ENCODE measurements around the gene SCAI.
"Not testable (repeated sequence)": the region's sequence is repeated elsewhere in the genome, so short reads cannot be mapped to it uniquely, and the experiment has no call there.

The SCAI gene

DNA sequence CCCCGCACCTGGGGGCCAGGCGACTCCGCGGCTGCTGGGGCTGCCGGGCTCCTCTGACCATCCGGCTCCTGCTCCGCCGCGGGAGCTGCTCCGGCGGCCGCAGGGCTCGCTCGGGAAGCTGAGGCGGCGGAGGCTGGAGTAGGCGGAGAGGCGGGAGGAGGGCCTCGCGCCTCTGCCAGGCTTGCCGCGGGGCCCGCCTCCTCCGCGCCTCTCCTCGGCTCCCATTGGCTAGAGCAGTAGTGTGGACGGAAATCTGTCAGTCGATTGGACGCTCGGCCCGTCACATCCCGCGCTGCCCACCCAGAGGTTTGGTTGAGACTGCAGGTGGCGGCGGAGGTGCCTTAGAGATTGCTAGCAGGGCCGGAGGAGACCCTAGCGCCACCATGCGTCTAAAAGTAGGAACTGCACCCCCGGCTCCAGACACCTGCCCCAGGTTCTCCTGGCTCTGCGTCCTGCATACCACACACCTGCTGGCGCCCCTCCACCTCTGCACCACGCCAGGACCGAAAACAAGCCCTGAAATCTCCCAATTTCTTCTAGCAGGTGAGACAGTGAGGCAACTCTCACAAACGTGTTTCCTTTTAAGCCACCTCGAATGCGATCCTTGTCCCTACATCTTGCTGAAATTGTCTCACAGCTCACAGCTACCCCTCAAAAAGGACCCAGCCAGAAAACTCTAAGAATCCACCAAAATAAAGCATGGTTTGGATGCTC, at the start of gene SCAI:
TSS of gene SCAI (minus strand) at position 152 of the 714 bp plus-strand sequence. CDS start at position 61, 91 bp downstream.
- Mint-ChIP-seq H3K9me3 (no peaks in the 10 kb centered on the region), H3K4me1 (peaks cover 44% of the 10 kb centered on the region), H3K36me3 (peaks cover 4% of the 10 kb centered on the region), H3K27me3 (no peaks in the 10 kb centered on the region), H3K4me3 (peak within 1 kb of the TSS; percentile 90), H3K27ac (peak within 1 kb of the TSS; percentile 69)

DNA sequence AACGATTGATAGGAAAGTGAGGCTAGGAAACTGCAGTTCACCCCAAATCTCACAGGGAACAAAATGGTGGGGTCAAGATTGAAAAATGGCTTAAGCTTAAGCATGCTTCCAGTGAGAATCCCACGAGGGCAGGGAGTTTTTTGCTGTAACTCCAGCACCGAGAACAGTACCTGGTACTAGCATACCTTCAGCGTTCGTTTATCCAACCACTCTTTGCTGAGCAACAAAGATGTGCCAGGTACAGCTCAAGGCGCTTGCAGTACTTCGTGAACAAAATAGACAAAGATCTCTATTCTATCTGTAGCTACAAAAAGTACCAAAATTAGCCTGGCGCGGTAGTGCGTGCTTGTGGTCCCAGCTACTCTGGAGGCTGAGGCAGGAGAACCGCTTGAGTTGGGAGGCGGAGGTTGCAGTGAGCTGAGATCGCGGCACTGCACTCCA, 47.1 kb upstream of the SCAI start:
- H3K27ac Mint-ChIP-seq, result peak overlapping the region; percentile 97
- peaks cover 66% of the 10 kb centered on the region for H3K4me1 Mint-ChIP-seq
- no peaks in the 10 kb centered on the region for H3K9me3 Mint-ChIP-seq
- H3K36me3 Mint-ChIP-seq, result no peaks in the 10 kb centered on the region
- no peaks in the 10 kb centered on the region for H3K27me3 Mint-ChIP-seq
- peak overlapping the region; percentile 98 for H3K4me3 Mint-ChIP-seq

DNA sequence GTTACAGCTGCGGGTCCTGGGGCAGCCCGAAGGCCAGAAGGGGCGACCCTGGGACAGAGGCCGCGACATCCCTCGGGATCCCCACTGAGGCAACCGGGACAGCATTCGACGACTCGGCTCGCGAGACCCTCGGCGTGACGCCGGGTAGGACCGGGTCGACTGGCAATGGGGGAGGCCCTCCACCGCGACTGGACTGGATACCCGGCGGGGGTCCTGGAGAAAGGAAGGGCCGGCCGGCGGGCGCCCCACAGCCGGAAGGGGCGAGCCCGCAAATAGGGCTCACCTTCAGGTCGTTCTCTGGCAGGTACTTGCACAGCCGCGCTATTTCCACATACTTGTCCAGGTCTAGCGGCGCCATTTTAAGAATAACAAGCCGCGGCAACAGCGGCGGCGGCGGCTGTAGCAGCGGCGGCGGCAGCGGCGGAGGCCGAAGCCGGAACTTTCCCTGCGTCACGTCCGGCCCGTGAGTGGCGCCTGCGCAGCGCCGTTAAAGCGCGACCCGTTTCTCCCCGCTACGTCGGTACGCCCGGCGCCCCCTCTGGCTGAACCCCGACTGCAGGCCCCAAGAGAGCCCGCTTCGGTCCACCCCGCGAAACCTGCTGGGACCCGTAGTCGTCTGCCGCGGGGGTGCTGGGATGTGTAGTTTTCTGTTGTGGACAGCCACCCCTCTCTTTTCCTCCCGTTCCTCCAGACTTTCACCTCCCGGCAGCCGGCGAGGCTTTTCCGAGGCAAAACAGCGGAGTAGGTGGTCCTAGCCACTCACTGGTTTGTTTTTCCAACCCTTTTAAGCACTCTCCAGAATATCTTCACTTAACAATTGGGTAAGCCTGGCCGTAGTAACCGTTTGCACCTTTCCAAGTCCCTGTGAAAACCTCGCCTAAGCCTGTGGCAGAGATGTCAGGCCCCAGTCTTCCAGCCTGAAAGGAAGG, 46.3 kb upstream of the SCAI start, which contains the start of gene PPP6C:
TSS of gene PPP6C (minus strand) at position 443 of the 929 bp plus-strand sequence. CDS start at position 358, 85 bp downstream.
- no peaks in the 10 kb centered on the region for H3K27me3 Mint-ChIP-seq
- H3K27ac Mint-ChIP-seq, result peak within 1 kb of the TSS; percentile 97
- H3K4me1 Mint-ChIP-seq, result peaks cover 64% of the 10 kb centered on the region
- H3K36me3 Mint-ChIP-seq, result no peaks in the 10 kb centered on the region
- H3K4me3 Mint-ChIP-seq, result peak within 1 kb of the TSS; percentile 98
- H3K9me3 Mint-ChIP-seq, result no peaks in the 10 kb centered on the region

DNA sequence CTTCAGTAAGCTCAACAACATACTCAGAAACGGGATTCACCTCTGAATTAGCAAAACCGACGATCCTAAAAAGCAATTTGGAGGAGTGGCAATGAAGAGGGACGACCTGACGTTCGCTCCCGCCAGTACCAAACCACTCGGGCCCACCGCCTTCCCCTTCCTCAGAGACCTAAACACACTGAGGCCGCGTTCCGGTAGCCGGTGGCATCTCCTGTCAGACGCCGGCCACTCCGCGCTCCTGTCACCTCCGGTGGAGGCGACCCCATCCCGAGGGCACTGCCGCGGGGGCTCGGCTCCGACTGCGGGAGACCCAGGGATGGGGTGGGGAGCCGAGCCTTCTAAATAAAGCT, 45.7 kb upstream of the SCAI start:
- peaks cover 62% of the 10 kb centered on the region for H3K4me1 Mint-ChIP-seq
- H3K9me3 Mint-ChIP-seq, result no peaks in the 10 kb centered on the region
- peak overlapping the region; percentile 98 for H3K4me3 Mint-ChIP-seq
- no peaks in the 10 kb centered on the region for H3K27me3 Mint-ChIP-seq
- peaks cover 2% of the 10 kb centered on the region for H3K36me3 Mint-ChIP-seq
- peak overlapping the region; percentile 79 for H3K27ac Mint-ChIP-seq

DNA sequence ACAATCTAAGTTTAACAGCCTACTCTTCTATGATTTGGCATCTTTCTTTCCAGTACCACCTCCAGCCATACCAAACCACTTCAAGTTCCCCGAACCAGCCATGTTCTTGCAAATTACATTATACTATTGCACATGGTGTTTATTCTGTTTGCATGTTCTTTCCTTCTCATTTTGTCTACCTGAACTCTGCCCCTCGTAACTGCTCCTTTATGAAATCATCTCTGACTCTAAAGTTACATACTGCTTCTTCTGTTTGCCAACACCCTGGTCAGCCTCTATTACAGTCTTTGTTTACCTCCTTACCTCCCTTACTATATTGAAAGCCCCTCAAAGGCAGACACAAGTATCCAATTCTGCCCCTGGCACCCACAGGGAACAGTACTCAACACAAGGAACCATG, 40.2 kb upstream of the SCAI start:
- H3K36me3 Mint-ChIP-seq, result peaks cover 13% of the 10 kb centered on the region
- H3K27me3 Mint-ChIP-seq, result no peaks in the 10 kb centered on the region
- no peaks in the 10 kb centered on the region for H3K9me3 Mint-ChIP-seq
- no peak overlapping the region for H3K4me3 Mint-ChIP-seq
- H3K4me1 Mint-ChIP-seq, result peaks cover 78% of the 10 kb centered on the region
- H3K27ac Mint-ChIP-seq, result no peak overlapping the region

DNA sequence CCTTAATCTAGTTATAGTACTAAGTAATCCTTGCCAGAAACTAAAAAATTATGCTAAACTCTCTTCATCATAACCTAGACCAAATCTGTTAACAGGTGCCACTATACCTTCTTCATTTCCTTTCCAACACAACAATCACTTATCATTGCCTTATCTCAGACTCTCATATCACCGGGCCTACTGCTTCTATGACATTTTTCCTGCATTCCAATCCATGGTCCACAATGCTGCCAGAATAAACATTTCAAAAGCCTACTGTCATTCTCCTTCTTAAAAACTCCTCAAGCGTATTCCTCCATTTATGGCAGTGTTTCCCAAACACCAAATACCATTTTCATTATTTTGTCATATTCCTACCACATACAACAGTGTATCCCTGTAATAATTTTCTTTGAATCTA, 39.7 kb upstream of the SCAI start:
- Mint-ChIP-seq H3K27ac (peak overlapping the region; percentile 41), H3K36me3 (peaks cover 14% of the 10 kb centered on the region), H3K4me1 (peaks cover 82% of the 10 kb centered on the region)

DNA sequence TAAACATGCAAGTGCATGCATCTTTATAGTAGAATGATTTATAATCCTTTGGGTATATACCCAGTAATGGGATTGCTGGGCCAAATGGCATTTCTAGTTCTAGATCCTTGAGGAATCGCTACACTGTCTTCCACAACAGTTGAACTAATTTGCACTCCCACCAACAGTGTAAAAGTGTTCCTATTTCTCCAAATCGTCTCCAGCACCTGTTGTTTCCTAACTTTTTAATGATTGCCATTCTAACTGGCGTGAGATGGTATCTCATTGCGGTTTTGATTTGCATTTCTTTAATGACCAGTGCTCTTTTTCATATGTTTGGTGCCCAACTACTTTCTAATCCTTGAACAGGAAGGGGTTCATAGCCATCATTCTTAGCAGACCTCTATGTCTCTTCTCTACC, 38.4 kb upstream of the SCAI start:
- H3K4me3 Mint-ChIP-seq, H3K27me3 Mint-ChIP-seq, H3K9me3 Mint-ChIP-seq: not testable (repeated sequence)
- peak overlapping the region; percentile 57 for H3K27ac Mint-ChIP-seq
- peaks cover 14% of the 10 kb centered on the region for H3K36me3 Mint-ChIP-seq
- peaks cover 81% of the 10 kb centered on the region for H3K4me1 Mint-ChIP-seq

More for the DNA sequence above, 39.7 kb upstream of the SCAI start:
- Mint-ChIP-seq H3K27me3 (no peaks in the 10 kb centered on the region), H3K9me3 (no peaks in the 10 kb centered on the region), H3K4me3 (no peak overlapping the region)

DNA sequence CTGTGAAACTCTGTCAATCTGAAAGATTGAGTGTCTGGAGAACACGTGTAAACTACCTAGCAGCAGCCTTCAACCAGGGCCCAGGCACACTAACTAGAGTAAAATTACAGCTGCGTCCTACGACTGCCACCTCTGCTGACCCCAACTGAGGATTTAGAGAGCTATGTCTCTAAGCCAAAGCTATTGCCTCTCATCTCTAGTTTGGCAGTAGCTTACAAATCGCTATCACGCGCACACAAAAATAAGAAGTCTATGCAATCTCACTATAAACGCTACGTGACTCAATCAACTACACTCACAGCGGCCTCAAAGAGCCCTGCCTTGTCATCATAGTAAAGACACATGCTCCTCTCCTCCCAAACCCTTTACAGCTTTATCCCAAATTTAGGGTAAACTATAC, 37.5 kb upstream of the SCAI start:
- no peak overlapping the region for H3K4me3 Mint-ChIP-seq
- peaks cover 86% of the 10 kb centered on the region for H3K4me1 Mint-ChIP-seq
- no peaks in the 10 kb centered on the region for H3K27me3 Mint-ChIP-seq
- H3K36me3 Mint-ChIP-seq, result peaks cover 16% of the 10 kb centered on the region
- peak overlapping the region; percentile 19 for H3K27ac Mint-ChIP-seq
- no peaks in the 10 kb centered on the region for H3K9me3 Mint-ChIP-seq

DNA sequence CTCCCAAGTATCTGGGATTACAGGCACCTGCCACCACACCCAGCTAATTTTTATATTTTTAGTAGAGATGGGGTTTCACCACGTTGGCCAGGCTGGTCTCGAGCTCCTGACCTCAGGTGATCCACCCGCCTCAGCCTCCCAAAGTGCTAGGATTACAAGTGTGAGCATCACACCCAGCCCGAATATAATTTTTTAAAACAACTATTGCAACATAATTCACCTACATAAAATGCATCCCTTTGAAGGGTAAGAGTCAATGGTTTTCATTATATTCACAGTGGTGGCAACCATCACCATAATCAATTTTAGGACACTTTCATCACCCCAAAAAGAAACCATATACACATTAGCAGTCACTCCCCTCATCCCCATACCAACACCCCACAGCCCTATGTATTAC, 36.4 kb upstream of the SCAI start:
- H3K27ac Mint-ChIP-seq, H3K9me3 Mint-ChIP-seq, H3K4me3 Mint-ChIP-seq, H3K27me3 Mint-ChIP-seq: not testable (repeated sequence)
- peaks cover 17% of the 10 kb centered on the region for H3K36me3 Mint-ChIP-seq
- peaks cover 80% of the 10 kb centered on the region for H3K4me1 Mint-ChIP-seq

DNA sequence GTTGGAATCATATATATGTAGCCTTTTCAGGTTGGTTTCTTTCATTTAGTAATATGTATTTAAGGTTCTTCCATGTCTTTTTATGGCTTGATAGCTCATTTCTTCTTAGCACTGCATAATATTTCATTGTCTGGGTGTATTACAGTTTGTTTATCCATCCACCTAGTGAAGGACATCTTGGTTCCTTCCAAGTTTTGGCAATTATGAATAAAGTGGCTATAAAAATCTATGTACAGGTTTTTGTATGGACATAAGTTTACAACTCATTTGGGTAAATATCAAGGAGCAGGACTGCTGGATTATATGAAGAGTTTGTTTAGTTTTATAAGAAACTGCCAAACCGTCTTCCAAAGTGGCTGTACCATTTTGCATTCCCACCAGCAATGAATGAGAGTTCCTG, 34.6 kb upstream of the SCAI start:
- H3K27ac Mint-ChIP-seq, result no peak overlapping the region
- peaks cover 14% of the 10 kb centered on the region for H3K36me3 Mint-ChIP-seq
- H3K9me3 Mint-ChIP-seq, result no peaks in the 10 kb centered on the region
- H3K4me1 Mint-ChIP-seq, result peaks cover 78% of the 10 kb centered on the region
- H3K27me3 Mint-ChIP-seq, result no peaks in the 10 kb centered on the region
- no peak overlapping the region for H3K4me3 Mint-ChIP-seq

DNA sequence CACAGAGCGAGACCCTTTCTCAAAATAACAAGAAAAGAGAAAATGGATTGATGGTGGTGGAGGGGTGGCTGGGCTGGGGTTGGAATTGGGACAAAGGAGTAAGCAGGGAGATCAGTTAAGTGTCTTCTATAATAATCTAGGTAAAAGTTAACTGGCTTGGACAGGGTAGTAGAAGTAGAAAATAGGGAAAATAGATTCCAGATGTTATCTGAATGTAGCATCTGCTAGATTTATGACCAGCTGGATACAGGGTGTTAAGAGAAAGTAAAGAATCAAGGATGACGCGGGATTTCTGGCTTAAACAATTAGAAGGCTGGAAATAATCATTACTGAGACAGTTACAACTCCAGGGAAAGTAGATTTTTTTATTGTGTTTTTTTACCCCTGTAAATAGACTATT, 33.3 kb upstream of the SCAI start:
- H3K9me3 Mint-ChIP-seq, result no peaks in the 10 kb centered on the region
- H3K27ac Mint-ChIP-seq, result no peak overlapping the region
- peaks cover 78% of the 10 kb centered on the region for H3K4me1 Mint-ChIP-seq
- peaks cover 15% of the 10 kb centered on the region for H3K36me3 Mint-ChIP-seq
- no peaks in the 10 kb centered on the region for H3K27me3 Mint-ChIP-seq
- no peak overlapping the region for H3K4me3 Mint-ChIP-seq

DNA sequence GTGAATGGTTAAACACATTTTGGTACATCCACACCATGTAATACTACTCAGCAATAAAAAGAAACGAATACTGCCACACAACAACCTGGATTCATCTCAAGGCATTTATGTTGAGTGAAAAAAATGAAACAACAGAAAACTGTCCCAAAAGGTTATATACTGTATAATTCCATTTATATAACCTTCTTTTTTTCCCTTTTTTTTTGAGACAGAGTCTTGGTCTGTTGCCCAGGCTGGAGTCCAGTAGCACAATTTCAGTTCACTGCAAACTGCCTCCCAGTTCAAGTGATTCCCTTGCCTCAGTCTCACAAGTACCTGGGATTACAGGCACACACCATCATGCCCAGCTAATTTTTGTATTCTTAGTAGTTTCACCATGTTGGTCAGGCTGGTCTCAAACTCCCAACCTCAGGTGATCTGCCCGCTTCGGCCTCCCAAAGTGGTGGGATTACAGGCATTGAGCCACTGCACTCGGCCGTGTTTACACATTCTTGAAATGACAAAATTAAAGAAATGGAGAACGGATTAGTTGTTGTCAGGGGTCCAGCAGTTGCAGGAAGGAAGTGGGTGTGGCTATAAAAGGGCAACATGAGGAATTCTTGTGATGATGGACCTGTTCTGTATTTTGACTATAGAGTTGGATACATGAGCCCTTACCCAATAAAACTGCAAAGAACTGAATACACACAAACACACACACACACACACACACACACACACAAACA, 28.9 kb upstream of the SCAI start:
- H3K36me3 Mint-ChIP-seq, result peaks cover 13% of the 10 kb centered on the region
- no peaks in the 10 kb centered on the region for H3K9me3 Mint-ChIP-seq
- H3K27me3 Mint-ChIP-seq, result no peaks in the 10 kb centered on the region
- H3K4me3 Mint-ChIP-seq, result peak overlapping the region; percentile 49
- H3K27ac Mint-ChIP-seq, result no peak overlapping the region
- peaks cover 57% of the 10 kb centered on the region for H3K4me1 Mint-ChIP-seq

DNA sequence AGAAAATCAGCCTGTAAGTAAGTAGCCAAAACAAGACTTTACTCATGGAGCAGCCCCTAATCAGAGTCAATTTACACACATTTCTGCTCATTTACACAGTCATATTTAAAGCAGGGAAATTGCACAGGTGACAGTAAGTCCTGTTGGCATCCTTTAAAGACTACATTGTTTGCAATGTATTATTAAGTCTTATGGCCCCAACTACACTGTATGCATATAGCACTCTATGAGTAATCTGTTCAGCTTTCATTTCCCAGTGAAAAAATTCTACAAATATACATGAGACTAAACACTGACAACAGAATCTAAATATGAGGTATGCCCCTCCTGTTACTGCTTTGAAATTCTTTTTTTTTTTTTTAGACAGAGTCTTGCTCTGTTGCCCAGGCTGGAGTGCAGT, 26.6 kb upstream of the SCAI start:
- H3K36me3 Mint-ChIP-seq, result peaks cover 10% of the 10 kb centered on the region

DNA sequence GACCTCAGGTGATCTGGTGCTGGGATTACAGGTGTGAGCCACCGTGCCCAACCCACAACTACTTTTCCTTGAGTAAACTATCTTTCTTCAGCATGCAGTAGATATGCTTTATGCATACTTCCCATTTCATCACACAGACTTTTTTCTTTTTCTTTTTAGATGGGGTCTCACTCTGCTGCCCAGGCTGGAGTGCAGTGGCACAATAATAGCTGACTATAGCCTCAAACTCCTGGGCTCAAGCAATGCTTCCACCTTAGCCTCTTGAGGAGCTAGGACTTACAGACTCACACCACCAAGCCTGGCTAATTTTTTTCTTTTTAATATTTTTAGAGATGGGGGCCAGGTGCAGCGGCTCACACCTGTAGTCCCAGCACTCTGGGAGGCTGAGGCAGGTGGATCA, 23.4 kb upstream of the SCAI start:
- Mint-ChIP-seq H3K27me3 (no peaks in the 10 kb centered on the region), H3K4me3 (no peak overlapping the region), H3K36me3 (peaks cover 6% of the 10 kb centered on the region), H3K27ac (no peak overlapping the region), H3K4me1 (peaks cover 33% of the 10 kb centered on the region), H3K9me3 (no peaks in the 10 kb centered on the region)

More for the DNA sequence above, 26.6 kb upstream of the SCAI start:
- H3K27ac Mint-ChIP-seq, result no peak overlapping the region
- no peak overlapping the region for H3K4me3 Mint-ChIP-seq
- peaks cover 48% of the 10 kb centered on the region for H3K4me1 Mint-ChIP-seq
- H3K27me3 Mint-ChIP-seq, result no peaks in the 10 kb centered on the region
- H3K9me3 Mint-ChIP-seq, result no peaks in the 10 kb centered on the region

DNA sequence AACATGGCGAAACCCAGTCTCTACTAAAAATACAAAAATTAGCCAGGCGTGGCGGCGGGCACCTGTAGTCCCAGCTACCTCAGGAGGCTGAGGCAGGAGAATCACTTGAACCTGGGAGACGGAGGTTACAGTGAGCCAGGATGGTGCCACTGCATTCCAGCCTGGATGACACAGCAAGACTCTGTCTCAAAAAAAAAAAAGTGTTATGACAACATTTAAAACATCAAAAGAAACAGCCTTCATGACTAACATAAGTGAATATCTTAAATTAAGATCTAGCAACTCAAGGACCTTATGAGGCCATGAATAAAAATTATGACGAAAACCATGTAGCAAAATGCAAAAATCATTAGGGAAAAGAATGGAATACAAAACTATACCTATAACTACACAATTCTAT, 19.6 kb upstream of the SCAI start:
- H3K9me3 Mint-ChIP-seq, H3K27me3 Mint-ChIP-seq, H3K36me3 Mint-ChIP-seq, H3K4me3 Mint-ChIP-seq: not testable (repeated sequence)
- Mint-ChIP-seq H3K27ac (peak overlapping the region; percentile 13), H3K4me1 (peaks cover 24% of the 10 kb centered on the region)

Data from activated naive CD4-positive, alpha-beta T cell treated with anti-CD3 and anti-CD28 coated beads, Interleukin-2, amount 50 U/mL, for 24 hours (primary cell).